COR-L47 (cell line): ENCODE results near the gene LHX2.

Source experiments
- DNase-seq: peaks from one replicate; lab custom pipeline; 2025; lab: John Stamatoyannopoulos, UW

LHX2 gene

DNA sequence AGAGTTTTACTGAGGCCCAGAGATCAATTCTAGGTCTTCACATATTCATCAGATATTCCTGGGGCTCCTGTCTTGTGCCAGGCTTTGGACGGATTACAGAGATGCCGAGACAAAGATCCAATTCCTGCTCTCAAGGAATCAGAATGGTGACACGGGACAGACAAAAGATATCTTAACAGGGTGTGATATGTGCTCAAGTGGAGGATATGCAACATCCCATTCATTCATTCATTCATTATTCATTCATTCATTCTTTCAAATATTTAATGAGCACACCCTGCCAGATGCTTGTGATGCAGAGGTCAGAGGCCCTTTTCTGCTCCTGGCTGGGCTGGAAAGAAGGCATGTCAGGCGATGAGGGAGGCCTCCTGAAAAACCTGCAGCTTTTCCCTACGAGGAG is 21.8 kb downstream of the LHX2 start:
- no peak for DNase-seq

DNA sequence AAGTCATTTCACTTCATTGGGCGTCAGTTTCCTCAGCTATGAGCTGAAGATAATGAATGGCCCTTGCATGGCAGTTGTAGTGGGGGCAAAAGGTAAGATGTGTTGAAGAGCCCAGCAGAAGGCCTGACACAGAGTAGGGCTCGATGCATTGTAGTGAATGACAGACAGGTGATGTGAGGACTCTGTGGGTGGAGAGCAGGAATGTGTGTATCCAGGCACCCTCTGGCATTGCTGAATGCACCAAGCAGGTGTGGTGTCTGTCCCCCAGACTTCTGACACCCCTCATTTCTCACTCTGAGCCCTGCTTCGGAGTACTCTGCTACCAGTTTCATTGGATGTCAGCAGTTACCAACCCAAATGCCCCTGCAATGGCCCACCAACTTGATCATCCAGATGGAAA is 22.4 kb downstream of the LHX2 start:
- DNase-seq, result no peak

- DNase-seq, result no peak
Observed at GRCh38 chr9:124035001-124035650, 23.6 kb downstream of the LHX2 start.

- DNase-seq, result no peak
Observed at GRCh38 chr9:124036578-124036977, 25.0 kb downstream of the LHX2 start.

DNA sequence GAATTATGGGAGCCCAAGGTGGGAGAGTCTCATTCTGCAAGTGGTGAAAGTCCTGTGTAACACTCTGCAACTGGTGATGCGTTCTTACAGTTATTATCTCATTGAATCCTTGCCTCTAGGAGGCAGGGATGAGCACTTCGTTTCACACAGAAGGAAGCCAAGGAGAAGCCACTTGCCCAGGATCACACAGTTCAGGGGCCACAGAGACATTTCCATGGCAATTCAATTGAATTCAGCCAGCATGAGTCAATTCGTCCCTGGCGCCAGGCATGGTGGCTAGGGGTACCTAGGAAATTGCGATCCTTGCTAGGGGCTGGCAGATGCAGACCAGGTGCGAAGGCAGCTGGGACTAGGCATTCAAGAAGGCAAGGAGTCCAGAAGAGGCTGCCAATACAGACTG is 26.2 kb downstream of the LHX2 start:
- DNase-seq, result no peak

DNA sequence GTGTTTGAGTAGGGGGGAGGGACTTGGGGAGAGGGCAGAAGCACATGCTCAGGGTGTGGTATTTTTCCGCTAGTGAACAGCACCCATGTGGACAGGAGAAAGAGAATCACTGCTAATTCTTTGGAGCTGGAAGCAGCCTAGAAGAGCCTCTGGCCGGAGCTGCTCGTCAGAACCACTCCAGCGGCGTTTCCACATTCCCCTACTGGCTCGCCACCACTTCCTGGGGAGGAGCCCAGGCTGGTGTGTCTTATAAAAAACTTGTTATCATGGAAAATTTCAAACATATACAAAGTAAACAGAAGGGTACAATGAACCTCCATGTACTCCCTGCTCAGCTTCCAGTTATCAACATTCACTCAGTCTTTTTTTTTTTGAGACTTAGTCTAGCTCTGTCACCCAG is 26.7 kb downstream of the LHX2 start:
- DNase-seq, result no peak

DNA sequence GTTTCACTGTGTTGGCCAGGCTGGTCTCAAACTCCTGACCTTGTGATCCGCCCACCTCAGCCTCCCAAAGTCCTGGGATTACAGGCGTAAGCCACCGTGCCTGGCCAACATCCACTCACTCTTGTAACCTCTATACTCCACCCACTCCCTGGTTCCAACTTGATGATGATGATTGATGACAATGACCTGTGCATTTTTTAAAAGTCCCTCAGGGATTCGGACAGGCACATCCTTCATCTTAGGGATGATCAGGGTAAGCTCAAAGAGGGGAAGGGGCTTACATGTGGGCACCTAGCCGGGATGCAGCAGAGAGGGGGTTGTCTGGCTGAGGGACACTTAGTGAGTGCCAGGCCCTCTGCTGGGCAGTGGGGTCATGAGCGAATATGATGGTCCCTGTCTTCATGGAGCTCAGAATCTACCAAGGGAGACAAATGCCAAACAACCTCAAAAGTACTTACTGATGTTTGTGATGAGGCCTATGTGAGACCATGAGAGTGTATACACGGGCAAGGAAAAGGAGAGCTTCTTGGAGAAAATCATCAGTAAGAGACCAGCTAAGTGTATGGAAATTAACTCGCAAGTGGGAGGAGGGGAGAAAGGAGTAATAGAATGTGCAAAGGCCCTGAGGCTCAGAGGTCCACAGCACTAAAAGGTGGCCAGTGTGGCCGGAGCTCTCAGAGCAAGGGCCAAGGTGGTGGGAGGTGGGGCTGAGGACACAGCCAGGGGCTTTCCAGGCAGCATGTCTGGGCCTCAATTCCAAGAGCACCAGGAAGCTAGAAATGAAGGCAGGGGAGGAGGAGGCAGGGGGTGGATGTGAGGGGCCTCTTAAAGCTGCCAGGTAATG is 27.4 kb downstream of the LHX2 start:
- DNase-seq, result no peak

DNA sequence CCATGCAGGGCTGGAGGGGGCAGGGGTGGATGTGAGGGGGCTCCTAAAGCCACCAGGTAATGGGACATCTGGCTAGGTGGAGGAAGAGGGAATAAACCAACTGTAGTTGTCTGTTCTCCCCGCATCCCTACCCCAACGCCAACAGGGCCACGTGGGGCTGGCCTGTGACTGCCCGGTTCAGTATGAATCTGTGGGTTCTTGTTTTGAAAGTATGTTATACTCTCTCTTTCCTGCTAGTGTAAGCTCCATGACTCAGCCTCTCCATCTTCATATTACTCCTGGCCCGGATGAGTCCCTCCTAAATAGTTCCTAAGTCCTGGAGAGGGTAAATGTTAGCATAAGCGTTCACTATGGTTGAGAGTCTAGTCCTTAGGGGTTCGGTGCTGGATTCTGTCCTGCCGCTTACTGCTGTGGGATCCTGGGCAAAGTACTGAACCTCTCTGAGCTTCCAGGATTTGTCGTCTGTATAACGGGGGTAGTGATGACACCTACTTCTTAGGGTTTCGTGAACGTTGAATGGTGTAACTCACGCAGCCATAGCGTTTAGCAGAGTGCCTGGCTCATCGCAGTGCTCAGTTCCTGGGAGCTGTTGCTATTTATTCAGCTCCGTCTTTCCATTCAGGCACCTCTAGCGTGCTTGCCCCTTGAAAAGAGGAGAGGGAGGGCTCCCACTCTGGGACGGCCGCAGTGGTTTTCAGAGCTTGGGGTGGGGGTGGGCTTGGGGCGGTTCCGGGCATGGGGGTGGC is 28.8 kb downstream of the LHX2 start:
- DNase-seq, result no peak

- DNase-seq, result no peak
Observed at GRCh38 chr9:124040935-124041816, 29.6 kb downstream of the LHX2 start.

DNA sequence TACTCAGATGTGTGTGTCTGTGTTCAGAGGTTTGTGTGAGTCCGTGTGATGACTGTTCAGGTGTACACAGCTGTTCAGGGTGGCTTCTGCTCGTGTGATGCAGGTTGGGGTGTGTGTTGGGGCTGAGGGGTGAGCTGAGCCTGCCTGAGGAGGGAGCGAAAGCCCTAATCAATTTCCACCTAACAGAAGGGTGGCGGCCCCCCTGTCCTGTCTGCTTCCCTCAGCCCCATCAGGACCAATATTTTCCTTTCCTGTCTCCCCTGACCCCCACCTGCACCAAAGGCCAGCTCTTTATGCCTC is 30.2 kb downstream of the LHX2 start:
- DNase-seq, result no peak

GRCh38 chr9:124042201-124042721 is 30.7 kb downstream of the LHX2 start:
- no peak for DNase-seq

DNA sequence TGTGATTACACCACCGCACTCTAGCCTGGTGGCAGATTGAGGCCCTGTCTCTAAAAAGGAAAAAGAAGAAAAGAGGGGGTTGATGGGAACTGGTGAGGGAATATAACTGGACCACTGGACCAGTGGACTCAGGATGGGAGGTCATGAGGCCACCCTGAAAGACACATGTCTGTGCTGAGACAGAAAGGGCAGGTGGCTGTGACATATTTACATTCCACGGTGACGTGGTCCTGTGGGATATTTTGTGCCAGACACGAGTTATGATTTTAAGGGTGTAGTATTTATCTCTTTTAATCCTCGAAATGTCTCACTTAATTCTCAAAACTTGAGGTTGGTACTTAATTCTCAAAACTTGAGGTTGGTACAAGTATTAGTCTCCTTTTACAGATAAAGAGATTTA is 32.9 kb downstream of the LHX2 start:
- no peak for DNase-seq

GRCh38 chr9:124045076-124045829 is 33.7 kb downstream of the LHX2 start:
- DNase-seq, result peak; percentile 37

GRCh38 chr9:124045830-124046177 is 34.2 kb downstream of the LHX2 start:
- DNase-seq, result no peak

- DNase-seq, result no peak
Observed at GRCh38 chr9:124046189-124046588, 34.6 kb downstream of the LHX2 start.

DNA sequence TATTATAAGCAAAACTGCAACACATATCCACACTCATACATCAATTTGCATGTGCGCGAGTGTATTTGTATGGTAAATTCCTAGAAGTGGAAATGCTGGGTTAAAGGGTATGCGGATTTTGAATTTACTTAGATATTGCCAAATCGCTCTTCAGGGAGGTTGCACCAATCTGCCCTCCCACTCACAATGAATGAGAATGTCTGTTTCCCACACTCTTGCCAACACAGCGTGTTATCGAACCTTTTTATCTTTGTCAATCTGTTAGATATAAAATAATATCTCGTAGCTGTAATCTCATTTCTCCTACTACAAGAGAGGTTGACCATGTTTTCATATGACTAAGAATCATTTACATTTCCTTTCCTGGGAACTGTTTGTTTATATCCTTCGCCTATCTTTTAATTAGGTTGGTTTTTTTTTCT is 35.7 kb downstream of the LHX2 start:
- no peak for DNase-seq

DNA sequence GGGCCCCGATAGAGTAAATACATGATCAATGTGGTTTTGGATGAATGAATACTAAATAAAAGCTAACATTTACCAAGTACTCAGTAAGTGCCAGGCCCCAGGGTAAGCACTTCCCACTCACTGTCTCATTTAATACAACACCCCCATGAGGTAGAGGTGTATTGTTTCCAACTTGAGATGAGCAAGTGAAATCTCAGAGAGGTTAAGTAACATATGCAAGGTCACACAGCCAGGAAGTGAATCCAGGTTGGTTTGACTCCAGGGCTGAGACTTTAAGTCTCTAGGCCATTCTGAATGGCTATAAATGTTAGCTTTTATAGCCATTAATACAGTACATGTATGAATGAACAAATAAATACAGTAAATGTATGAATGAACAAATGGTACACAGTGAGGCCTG is 39.4 kb downstream of the LHX2 start:
- no peak for DNase-seq

GRCh38 chr9:124052401-124052800 is 40.8 kb downstream of the LHX2 start:
- DNase-seq, result no peak

DNA sequence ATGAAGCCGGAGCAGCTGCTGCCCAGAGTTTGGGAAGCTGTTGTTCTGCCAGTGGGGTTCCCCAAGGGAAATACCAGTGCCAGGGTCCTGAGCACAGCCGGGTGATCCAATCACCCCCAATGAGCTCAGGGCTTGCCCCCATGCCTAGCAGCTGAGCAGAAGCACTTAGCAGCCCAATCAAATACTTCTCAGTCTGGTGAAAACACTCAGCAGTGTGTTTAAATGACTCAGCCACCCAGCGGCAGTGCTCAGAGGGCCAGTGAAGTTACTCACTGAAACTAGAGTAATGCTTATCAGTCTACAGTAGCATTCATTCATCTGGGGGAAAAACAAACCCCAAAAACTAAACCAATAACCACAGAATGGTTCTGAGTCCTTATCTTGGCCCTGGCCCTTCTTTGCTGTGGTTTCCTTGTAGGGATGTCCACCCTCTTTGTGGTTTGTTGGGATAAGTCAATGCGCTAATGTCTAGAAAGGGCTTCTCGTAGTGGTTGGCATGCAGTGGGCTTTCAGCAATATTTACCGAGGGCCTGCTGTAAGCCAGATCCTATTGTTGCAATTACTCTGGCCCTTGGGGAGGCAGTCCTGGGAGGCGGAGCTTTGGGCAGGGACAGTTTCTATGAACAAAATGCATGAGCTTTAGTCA is 43.1 kb downstream of the LHX2 start:
- DNase-seq, result no peak

DNA sequence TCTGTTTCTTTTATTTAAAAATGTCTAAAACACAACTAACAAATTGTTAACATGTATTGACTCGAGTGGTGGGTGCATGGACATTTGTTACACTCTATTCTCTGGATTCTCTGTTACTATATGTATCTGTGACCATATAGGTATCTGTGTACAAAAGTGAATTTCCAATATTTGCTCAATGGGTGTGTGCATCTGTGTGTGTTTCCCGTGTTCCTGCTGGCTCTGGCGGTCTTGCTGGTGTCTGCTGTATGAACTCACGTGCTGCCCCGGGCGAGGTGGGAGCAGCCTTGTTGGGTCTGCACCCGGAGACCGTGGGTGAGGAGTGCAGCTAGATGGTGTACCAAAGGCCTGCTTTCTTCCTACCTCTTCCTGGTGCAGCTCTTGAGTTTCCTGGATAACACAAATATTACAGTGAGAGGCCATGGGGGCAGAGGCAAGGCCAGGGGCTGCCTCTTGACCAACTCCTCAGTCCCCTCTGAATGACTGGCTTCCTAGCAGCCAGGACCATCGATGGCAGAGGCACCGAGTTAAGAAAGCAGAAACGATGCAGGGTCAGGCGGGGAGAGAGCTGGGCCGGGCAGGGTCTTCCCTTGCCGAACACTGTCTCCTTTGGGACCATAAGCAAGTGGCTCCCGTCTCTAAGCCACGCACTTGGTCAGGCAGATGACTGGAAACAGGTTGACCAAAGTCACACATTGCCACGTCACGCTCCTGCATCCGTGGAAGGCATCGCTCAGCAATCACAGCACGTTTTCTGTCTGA is 49.5 kb downstream of the LHX2 start:
- no peak for DNase-seq
